ENCODE measurements around the gene EXOC6.

Gene EXOC6

GRCh38 chr10:92848441-92849233, at the start of gene EXOC6:
TSS of gene EXOC6 (plus strand) at chr10:92848520. CDS start at chr10:92848534, 14 bp downstream.
- no peak for FAIRE-seq

DNA sequence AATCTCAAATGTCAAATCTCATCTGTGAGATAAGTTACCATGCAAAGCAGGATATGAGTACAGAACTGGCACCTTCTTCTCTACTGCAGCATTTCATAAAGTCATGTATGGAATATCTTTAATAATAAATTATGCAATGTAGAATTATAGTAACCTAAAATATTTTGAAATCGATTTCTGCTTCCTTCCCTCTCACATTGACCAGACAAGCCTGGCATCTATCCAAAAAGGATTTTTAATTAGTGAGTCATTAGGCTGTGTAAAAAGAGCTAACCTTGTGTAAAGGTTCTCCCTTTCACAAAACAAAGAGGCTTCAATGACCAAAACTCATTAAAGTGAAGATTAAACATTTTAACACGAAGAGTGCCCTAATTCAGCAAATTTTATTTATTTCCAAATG, 48.8 kb upstream of the EXOC6 start:
- no peak for DNase-seq (ENCODE audit: insufficient read length, low spot score)
- FAIRE-seq = no peak
- no peak for TF ChIP-seq POLR2A (IDR thresholded peaks at IDR 0.05; ENCODE audit: low read depth, low read length)

More at GRCh38 chr10:92848441-92849233, at the start of gene EXOC6:
- DNase-seq (ENCODE audit: insufficient read length, low spot score) = peak; percentile 86
- TF ChIP-seq POLR2A (IDR thresholded peaks at IDR 0.05; ENCODE audit: low read depth, low read length) = 0 out of 2 replicates have a peak, but pooled peaks have one; percentile 23

DNA sequence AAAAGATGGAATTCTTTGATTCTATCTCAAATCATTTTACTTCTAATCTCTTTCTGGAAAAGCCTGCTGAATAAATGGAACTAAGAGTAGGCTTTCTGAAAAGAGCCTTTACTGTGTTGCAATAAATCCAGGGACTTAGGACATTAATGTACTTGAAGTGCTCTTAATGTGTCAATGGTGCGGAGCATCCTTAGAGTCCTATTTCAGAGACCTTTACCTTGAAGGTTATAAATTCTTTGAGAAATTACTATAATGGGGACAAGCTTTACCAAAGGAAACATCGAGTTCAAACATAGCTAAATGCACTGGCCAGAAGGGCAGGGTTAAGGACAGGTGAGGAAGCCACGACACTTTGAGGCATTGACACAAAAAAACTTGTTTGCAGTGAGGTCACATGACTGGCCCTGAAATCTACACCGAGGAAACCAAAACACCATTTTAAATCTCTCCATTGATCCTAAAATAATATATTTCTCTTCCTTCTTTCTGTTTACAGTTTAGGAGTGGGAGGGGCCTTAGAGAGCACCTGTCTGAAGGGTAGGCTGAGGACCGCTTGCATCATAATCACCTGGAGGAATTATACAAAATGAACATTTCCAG, 48.1 kb upstream of the EXOC6 start:
- no peak for TF ChIP-seq POLR2A (IDR thresholded peaks at IDR 0.05; ENCODE audit: low read depth, low read length)
- no peak for DNase-seq (ENCODE audit: insufficient read length, low spot score)
- FAIRE-seq = no peak

DNA sequence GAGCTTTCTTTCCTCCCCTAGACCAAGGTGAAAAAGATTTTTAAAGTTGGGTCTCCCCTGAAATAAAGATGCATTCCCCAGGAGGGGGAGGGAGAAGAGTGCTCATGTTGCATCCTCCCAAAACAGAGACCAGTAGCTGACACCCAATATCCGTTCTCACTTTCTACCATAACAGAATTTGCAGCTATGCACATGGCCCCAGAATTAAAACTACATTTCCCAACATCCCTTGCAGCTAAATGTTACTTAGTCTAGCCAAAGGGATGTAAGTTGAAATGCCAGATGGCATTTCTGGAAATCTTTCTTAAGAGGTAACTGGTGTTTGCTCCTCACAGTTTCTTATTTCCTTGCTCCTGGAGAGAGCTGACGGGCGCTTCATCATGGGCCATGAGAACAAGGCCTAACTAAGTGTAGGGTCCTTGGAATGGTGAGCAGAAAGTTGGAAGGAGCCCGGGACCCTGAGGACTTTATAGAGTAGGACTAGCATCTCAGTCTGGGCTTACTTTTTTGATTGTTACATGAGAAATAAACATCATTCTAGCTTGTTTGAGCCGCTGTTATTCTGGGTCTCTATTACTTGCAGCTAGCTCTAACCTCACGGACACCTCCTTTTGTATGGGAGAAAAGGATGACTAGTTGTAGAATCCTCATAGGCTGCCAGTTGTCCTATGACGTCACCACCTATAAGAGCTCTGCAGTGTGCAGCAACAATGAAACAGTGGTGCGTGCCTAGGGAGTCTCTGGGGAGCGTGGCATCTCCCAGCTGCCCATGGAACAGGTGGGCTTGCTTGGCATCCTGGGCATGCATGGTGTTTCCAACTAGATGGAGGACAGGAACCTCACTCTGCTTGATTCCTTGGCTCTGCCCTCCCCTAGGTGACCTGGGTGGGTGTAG, 46.1 kb upstream of the EXOC6 start:
- TF ChIP-seq POLR2A (IDR thresholded peaks at IDR 0.05; ENCODE audit: low read depth, low read length) = no peak
- FAIRE-seq (peak; percentile 64), DNase-seq (ENCODE audit: insufficient read length, low spot score) (no peak)

DNA sequence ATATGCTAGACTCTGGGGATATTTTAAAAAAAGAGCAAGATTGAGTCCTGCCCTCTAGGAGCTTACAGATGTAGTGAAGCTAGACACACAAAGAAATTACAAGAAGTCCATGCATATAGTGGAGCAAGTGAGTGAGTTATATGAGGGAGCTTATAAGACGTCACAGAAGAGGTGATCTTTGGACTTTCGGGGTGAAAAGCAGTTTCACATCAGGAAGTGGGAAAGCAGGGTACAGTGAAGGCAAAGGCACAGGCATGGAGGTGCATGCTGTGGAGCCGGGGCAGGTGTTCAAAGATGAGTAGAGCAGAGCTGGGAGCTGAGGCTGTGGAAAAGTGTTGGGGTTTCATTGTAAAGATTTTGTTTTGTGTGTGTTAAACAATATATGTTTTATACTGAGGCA, 38.5 kb upstream of the EXOC6 start:
- FAIRE-seq (no peak), DNase-seq (ENCODE audit: insufficient read length, low spot score) (no peak)
- no peak for TF ChIP-seq POLR2A (IDR thresholded peaks at IDR 0.05; ENCODE audit: low read depth, low read length)

- FAIRE-seq = peak; percentile 20
- DNase-seq (ENCODE audit: insufficient read length, low spot score) = no peak
- TF ChIP-seq POLR2A (IDR thresholded peaks at IDR 0.05; ENCODE audit: low read depth, low read length) = no peak
Measured at GRCh38 chr10:92810934-92811532, 37.3 kb upstream of the EXOC6 start.

- FAIRE-seq = no peak
- no peak for TF ChIP-seq POLR2A (IDR thresholded peaks at IDR 0.05; ENCODE audit: low read depth, low read length)
- DNase-seq (ENCODE audit: insufficient read length, low spot score) = no peak
Measured at GRCh38 chr10:92811986-92812385, 36.3 kb upstream of the EXOC6 start.

DNA sequence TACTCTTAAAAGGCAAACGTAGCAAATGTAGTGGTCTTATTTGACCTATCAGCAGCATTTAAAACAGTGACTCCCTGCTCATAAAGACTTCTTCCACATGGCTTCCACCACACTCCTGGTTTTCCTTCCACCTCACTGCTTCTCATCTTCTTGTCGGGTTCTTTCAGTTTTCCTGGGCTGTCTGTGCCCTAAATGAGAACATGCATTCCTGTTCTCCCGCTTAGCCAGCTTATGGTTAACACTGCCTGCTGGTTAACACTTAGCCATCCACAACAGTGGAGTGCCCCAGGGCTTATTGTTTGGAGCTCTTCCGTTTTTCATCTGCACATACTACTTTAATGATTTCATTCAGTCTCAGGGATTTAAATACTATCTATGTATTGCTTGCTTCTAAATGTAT, 34.3 kb upstream of the EXOC6 start:
- TF ChIP-seq POLR2A (IDR thresholded peaks at IDR 0.05; ENCODE audit: low read depth, low read length) = no peak
- FAIRE-seq (no peak), DNase-seq (ENCODE audit: insufficient read length, low spot score) (no peak)

GRCh38 chr10:92814790-92815189, 33.5 kb upstream of the EXOC6 start:
- DNase-seq (ENCODE audit: insufficient read length, low spot score) (no peak), FAIRE-seq (no peak)
- TF ChIP-seq POLR2A (IDR thresholded peaks at IDR 0.05; ENCODE audit: low read depth, low read length) = no peak

DNA sequence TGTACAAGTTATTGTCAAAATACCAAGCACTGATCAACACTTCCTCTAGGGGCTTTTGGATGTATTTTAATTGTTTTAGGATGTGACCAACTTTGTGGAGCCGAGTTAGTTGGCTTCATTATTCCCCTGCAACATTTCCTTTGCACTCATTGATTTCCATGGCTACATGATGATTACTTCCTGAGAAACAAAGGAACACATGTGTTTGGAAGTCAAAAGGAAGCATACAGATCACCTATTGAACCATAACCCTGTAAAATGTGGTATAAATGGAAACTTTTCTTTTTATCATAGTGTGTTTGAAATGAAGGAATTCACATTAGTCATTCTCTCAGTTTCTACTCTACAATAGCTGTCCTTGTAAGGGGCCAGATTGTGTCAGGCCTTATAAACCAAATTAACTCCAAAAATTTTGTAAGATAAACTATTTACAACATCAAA, 32.2 kb upstream of the EXOC6 start:
- FAIRE-seq = peak; percentile 30
- no peak for DNase-seq (ENCODE audit: insufficient read length, low spot score)
- TF ChIP-seq POLR2A (IDR thresholded peaks at IDR 0.05; ENCODE audit: low read depth, low read length) = no peak

DNA sequence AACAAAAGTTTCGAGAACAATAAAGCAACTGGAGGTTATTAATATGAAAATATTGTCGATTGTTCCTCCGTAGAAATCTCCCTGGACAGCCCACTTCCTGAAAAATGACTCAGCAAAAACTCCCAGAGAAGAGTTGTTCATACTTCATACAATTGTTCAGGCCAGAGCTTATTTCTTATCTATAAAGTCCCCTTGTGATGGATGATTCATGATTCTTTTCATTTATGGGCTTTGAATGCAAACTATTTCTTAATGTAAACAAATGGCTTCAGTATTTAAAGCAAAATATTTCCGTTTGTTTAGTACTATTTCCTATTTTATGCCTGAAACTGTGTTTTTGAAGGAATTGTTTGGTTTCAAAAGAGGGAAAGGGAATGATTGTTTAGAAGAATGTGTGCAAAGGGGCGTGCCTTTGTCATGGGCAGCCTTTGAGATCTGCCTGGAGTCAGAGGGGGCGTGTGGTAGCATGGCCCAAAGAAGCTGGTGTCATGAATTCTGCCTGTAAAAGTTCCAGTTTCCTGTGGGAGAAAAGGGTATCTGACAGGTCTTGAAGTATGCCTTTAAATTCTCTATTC, 26.2 kb upstream of the EXOC6 start:
- TF ChIP-seq POLR2A (IDR thresholded peaks at IDR 0.05; ENCODE audit: low read depth, low read length) = no peak
- DNase-seq (ENCODE audit: insufficient read length, low spot score) = peak; percentile 56
- peak; percentile 94 for FAIRE-seq

DNA sequence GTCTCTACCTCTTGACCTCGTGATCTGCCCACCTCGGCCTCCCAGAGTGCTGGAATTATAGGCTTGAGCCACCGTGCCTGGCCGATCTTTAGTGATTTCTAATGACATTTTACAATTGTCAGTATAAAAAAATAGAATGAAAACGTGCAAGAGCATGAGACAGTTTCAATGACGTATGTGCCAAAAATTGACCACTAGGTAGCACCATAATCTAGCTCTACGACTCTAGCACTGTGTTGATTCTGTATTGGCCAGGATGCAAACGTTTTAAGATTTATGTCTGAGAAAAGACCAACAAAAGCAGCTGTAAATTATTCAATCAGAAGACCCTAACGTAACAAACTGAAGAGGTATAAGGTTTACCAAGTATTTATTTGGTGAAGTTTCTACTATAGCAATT, 25.4 kb upstream of the EXOC6 start:
- DNase-seq (ENCODE audit: insufficient read length, low spot score) (no peak), FAIRE-seq (no peak)
- no peak for TF ChIP-seq POLR2A (IDR thresholded peaks at IDR 0.05; ENCODE audit: low read depth, low read length)

- FAIRE-seq = no peak
- no peak for TF ChIP-seq POLR2A (IDR thresholded peaks at IDR 0.05; ENCODE audit: low read depth, low read length)
- DNase-seq (ENCODE audit: insufficient read length, low spot score) = no peak
Measured at GRCh38 chr10:92826061-92826460, 22.3 kb upstream of the EXOC6 start.

Data from H54 (cell line).